Breast epithelium (tissue), 3 donors: ENCODE measurements around the gene TMEM243.

Experiments used
- POLR2A ChIP-seq: fragments of 450-650 bp; IDR thresholded peaks from one replicate; pipeline ENCODE4 v1.6.1; 2016; ENCODE audit warnings: antibody characterized with exemption, mild to moderate bottlenecking, moderate library complexity
- TF ChIP-seq, protein P1 (sequence below), 3 donors: fragments of 450-650 bp; IDR thresholded peaks; one replicate each; pipeline ENCODE4 v1.5.1; 2016 to 2017; ENCODE audit warnings: antibody characterized with exemption in 3 of 3, mild to moderate bottlenecking in 3 of 3, moderate library complexity in 3 of 3

DNA sequence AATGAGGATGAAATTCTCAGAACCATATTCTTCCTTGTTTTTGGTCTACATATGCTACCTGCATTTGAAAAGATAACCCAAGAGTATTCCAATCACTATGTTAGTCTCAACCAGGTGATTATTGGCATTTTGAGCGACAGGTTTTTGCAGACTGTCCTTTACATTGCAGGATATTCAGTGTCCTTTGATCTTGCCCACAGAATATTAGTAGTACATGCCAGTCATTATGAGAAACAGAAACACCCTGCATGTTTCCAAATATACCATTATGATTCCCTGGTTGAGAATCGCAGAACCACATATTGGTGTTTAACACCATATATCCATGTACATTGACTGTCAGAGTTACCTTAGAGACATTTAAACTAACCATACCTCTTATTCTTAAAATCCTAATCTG is 30.6 kb downstream of the TMEM243 start:
- TF ChIP-seq POLR2A, result no peak
- TF ChIP-seq, protein P1, sequence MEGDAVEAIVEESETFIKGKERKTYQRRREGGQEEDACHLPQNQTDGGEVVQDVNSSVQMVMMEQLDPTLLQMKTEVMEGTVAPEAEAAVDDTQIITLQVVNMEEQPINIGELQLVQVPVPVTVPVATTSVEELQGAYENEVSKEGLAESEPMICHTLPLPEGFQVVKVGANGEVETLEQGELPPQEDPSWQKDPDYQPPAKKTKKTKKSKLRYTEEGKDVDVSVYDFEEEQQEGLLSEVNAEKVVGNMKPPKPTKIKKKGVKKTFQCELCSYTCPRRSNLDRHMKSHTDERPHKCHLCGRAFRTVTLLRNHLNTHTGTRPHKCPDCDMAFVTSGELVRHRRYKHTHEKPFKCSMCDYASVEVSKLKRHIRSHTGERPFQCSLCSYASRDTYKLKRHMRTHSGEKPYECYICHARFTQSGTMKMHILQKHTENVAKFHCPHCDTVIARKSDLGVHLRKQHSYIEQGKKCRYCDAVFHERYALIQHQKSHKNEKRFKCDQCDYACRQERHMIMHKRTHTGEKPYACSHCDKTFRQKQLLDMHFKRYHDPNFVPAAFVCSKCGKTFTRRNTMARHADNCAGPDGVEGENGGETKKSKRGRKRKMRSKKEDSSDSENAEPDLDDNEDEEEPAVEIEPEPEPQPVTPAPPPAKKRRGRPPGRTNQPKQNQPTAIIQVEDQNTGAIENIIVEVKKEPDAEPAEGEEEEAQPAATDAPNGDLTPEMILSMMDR (IDR thresholded peaks at IDR 0.05), result no peak
